GM18870 (cell line): Measurements from ENCODE around the gene HPN.
"Not testable (repeated sequence)": the region's sequence is repeated elsewhere in the genome, so short reads cannot be mapped to it uniquely, and the experiment has no call there.

ENCODE experiments used
- ATAC-seq: cut with Tn5 transposase; IDR thresholded peaks from one replicate; pipeline ENCODE4 v1.9.1; 2021; ENCODE audit warnings: moderate library complexity; ENCODE audit not compliant: unreplicated experiment

Gene HPN

GRCh38 chr19:35100588-35101533 lies 59.3 kb downstream of the HPN start:
- ATAC-seq = no peak

GRCh38 chr19:35101949-35102348 lies 60.4 kb downstream of the HPN start:
- ATAC-seq = not testable (repeated sequence)

- ATAC-seq = not testable (repeated sequence)
Observed at GRCh38 chr19:35103614-35104013, 62.1 kb downstream of the HPN start.

GRCh38 chr19:35104361-35104760 lies 62.8 kb downstream of the HPN start:
- ATAC-seq = no peak

- ATAC-seq = no peak
Observed at GRCh38 chr19:35105047-35105410, 63.5 kb downstream of the HPN start.

- ATAC-seq = no peak
Observed at GRCh38 chr19:35105411-35106290, 64.1 kb downstream of the HPN start.

GRCh38 chr19:35106291-35106583 lies 64.7 kb downstream of the HPN start:
- ATAC-seq = no peak

GRCh38 chr19:35106898-35107541 lies 65.5 kb downstream of the HPN start:
- no peak for ATAC-seq

GRCh38 chr19:35107545-35107944 lies 66.0 kb downstream of the HPN start:
- ATAC-seq = no peak

- no peak for ATAC-seq
Observed at GRCh38 chr19:35108730-35109129, 67.2 kb downstream of the HPN start.

- no peak for ATAC-seq
Observed at GRCh38 chr19:35109395-35110112, 68.0 kb downstream of the HPN start.

GRCh38 chr19:35110974-35111373 lies 69.5 kb downstream of the HPN start:
- no peak for ATAC-seq

GRCh38 chr19:35112995-35113688 lies 71.6 kb downstream of the HPN start:
- ATAC-seq = no peak

- no peak for ATAC-seq
Observed at GRCh38 chr19:35114353-35115176, 73.0 kb downstream of the HPN start.

GRCh38 chr19:35115177-35115951 lies 73.8 kb downstream of the HPN start, which contains the start of gene FXYD3:
Gene FXYD3 (plus strand): TSS chr19:35115823. CDS start chr19:35119377, 3,554 bp downstream.
- ATAC-seq = no peak
